SK-N-SH (cell line): ENCODE measurements around the gene DRD2. TPM values are rescaled to one million over a fixed set of nuclear protein-coding genes. Genes with fewer than 3 reads are reported as not detected.

Source experiments
- CTCF ChIA-PET: fragments of 300-600, 350-600 bp; formaldehyde crosslinking; extraction: SDS; loops from one replicate; lab custom pipeline; 2021; lab: Yijun Ruan, JAX
- POLR2A ChIA-PET: fragments of 350-600 bp; sonication (Branson Sonifier 250); formaldehyde crosslinking; extraction: SDS; loops from one replicate; lab custom pipeline; 2020; ENCODE audit warnings: antibody characterized with exemption, inconsistent platforms; lab: Yijun Ruan, JAX
- DNase-seq: peaks from one replicate; pipeline ENCODE4 v3.0.0; 2012
- H2AFZ ChIP-seq: fragments of 200-600 bp; sonication (generic); 2 replicates; pipeline ENCODE4 v1.8.1; 2016; ENCODE audit warnings: antibody characterized with exemption, mild to moderate bottlenecking, low read depth
- H3F3A ChIP-seq: fragments of 200-600 bp; sonication (generic); replicated peaks from 2 replicates; pipeline ENCODE3; 2016; ENCODE audit warnings: antibody characterized with exemption, mild to moderate bottlenecking; ENCODE audit not compliant: insufficient read depth
- H3K27ac ChIP-seq, 2 experiments: fragments of 200-500 bp in 1 of 2; fragments of 200-600 bp in 1 of 2; sonication (Bioruptor generic) in 1 of 2; sonication (generic), shearing (Covaris generic) in 1 of 2; 2 replicates each; pipeline versions ENCODE4 v1.5.1 to v1.6.1; 2014 to 2016; ENCODE audit warnings: low read depth in 2 of 2, inconsistent platforms in 1 of 2, low read length in 1 of 2, mild to moderate bottlenecking in 1 of 2, mixed read lengths in 1 of 2
- H3K27me3 ChIP-seq: fragments of 200-600 bp; sonication (generic), shearing (Covaris generic); 2 replicates; pipeline ENCODE4 v1.6.1; 2016; ENCODE audit warnings: mixed run types; ENCODE audit not compliant: insufficient read depth
- H3K36me3 ChIP-seq, 2 experiments: fragments of 200-500 bp in 1 of 2; fragments of 200-600 bp in 1 of 2; sonication (Bioruptor generic) in 1 of 2; sonication (generic) in 1 of 2; replicated peaks in 1 of 2; 2 replicates each; pipeline versions ENCODE3 to v1.5.1; 2014 to 2016; ENCODE audit warnings: low read length in 1 of 2, mild to moderate bottlenecking in 1 of 2; ENCODE audit not compliant: insufficient read depth in 2 of 2, control insufficient read depth in 1 of 2
- H3K4me1 ChIP-seq, 2 experiments: fragments of 200-500 bp in 1 of 2; fragments of 200-600 bp in 1 of 2; sonication (Bioruptor generic) in 1 of 2; sonication (generic), shearing (Covaris generic) in 1 of 2; 2 replicates each; pipeline versions ENCODE4 v1.5.1 to v1.6.1; 2014 to 2016; ENCODE audit warnings: low read depth in 1 of 2, low read length in 1 of 2, mixed run types in 1 of 2; ENCODE audit not compliant: insufficient read depth in 2 of 2, control insufficient read depth in 1 of 2
- H3K4me2 ChIP-seq: fragments of 200-600 bp; sonication (generic), shearing (Covaris generic); 2 replicates; pipeline ENCODE4 v1.6.1; 2017; ENCODE audit warnings: mixed run types
- H3K4me3 ChIP-seq, 2 experiments: fragments of 200-500 bp in 1 of 2; fragments of 200-600 bp in 1 of 2; sonication (Bioruptor generic) in 1 of 2; sonication (generic), shearing (Covaris generic) in 1 of 2; 2 replicates each; pipeline versions ENCODE4 v1.5.1 to v1.8.1; 2014 to 2016; ENCODE audit warnings: low read depth in 2 of 2, inconsistent platforms in 1 of 2, low read length in 1 of 2, mild to moderate bottlenecking in 1 of 2, mixed read lengths in 1 of 2, moderate library complexity in 1 of 2
- H3K79me2 ChIP-seq: fragments of 200-600 bp; sonication (generic); 2 replicates; pipeline ENCODE4 v1.8.1; 2017; ENCODE audit warnings: mild to moderate bottlenecking; ENCODE audit not compliant: insufficient read depth
- H3K9ac ChIP-seq: fragments of 200-600 bp; sonication (generic); 2 replicates; pipeline ENCODE4 v1.6.1; 2017; ENCODE audit warnings: mixed run types
- H3K9me2 ChIP-seq: fragments of 200-600 bp; sonication (generic); 2 replicates; pipeline ENCODE4 v1.6.1; 2017; ENCODE audit warnings: mixed run types
- H3K9me3 ChIP-seq: fragments of 200-600 bp; sonication (generic); 2 replicates; pipeline ENCODE4 v1.6.1; 2017; ENCODE audit warnings: mixed run types, mild to moderate bottlenecking, moderate library complexity
- H4K20me1 ChIP-seq: fragments of 200-600 bp; sonication (generic); 2 replicates; pipeline ENCODE4 v1.6.1; 2017; ENCODE audit warnings: mild to moderate bottlenecking, mixed run types; ENCODE audit not compliant: insufficient read depth
- CHD2 ChIP-seq: fragments of 150-350 bp; IDR thresholded peaks from 2 replicates; pipeline ENCODE4 v1.6.1; 2018; ENCODE audit warnings: low read length; ENCODE audit not compliant: partially characterized antibody
- CTCF ChIP-seq: fragments of 200-600 bp; sonication (generic); IDR thresholded peaks from 2 replicates; pipeline ENCODE4 v1.6.1; 2017; ENCODE audit warnings: antibody characterized with exemption, mild to moderate bottlenecking, moderate library complexity
- ELF1 ChIP-seq: IDR thresholded peaks from 2 replicates; pipeline ENCODE4 v1.4.0; 2012
- EZH2phosphoT487 ChIP-seq: fragments of 200-600 bp; sonication (generic); IDR thresholded peaks from 2 replicates; pipeline ENCODE4 v1.6.1; 2017; ENCODE audit warnings: low read depth, mixed run types, mild to moderate bottlenecking, antibody characterized with exemption, moderate library complexity, borderline replicate concordance
- FOSL2 ChIP-seq: IDR thresholded peaks from 2 replicates; pipeline ENCODE4 v1.4.0; 2012; ENCODE audit warnings: low read depth, mild to moderate bottlenecking, moderate library complexity, borderline replicate concordance
- FOXM1 ChIP-seq: IDR thresholded peaks from 2 replicates; pipeline ENCODE4 v1.4.0; 2012; ENCODE audit warnings: low read depth, mild to moderate bottlenecking
- GATA2 ChIP-seq: sonication (generic); formaldehyde crosslinking; IDR thresholded peaks from 2 replicates; pipeline ENCODE4 v1.5.0; 2020; ENCODE audit warnings: mild to moderate bottlenecking, missing genetic modification reagents
- IRF3 ChIP-seq: fragments of 150-350 bp; IDR thresholded peaks from 2 replicates; pipeline ENCODE4 v1.6.1; 2016; ENCODE audit warnings: mild to moderate bottlenecking, low read depth, low read length
- MXI1 ChIP-seq: IDR thresholded peaks from 2 replicates; pipeline ENCODE4 v1.6.1; 2012; ENCODE audit warnings: mild to moderate bottlenecking, low read depth, low read length, improper control_type of control experiment
- REST ChIP-seq: IDR thresholded peaks from 2 replicates; pipeline ENCODE4 v1.6.1; 2012; ENCODE audit warnings: mild to moderate bottlenecking, low read depth, low read length, moderate library complexity
- RXRA ChIP-seq: IDR thresholded peaks from 2 replicates; pipeline ENCODE4 v1.4.0; 2012; ENCODE audit warnings: low read depth, mild to moderate bottlenecking, borderline replicate concordance
- SIN3A ChIP-seq: IDR thresholded peaks from 2 replicates; pipeline ENCODE4 v1.6.1; 2012; ENCODE audit warnings: low read depth, mild to moderate bottlenecking, low read length, moderate library complexity, borderline replicate concordance
- SMC3 ChIP-seq: IDR thresholded peaks from 2 replicates; pipeline ENCODE4 v1.6.1; 2012; ENCODE audit warnings: low read depth, low read length, improper control_type of control experiment
- TEAD4 ChIP-seq: IDR thresholded peaks from 2 replicates; pipeline ENCODE4 v1.4.0; 2012; ENCODE audit warnings: mild to moderate bottlenecking, borderline replicate concordance; ENCODE audit not compliant: insufficient read depth
- USF2 ChIP-seq: fragments of 150-350 bp; IDR thresholded peaks from 2 replicates; pipeline ENCODE4 v1.6.1; 2017; ENCODE audit warnings: antibody characterized with exemption, low read length, low read depth, borderline replicate concordance
- WGBS: methylation state at CpG from one replicate; pipeline ENCODE4 v1.1.6; 2017; ENCODE audit warnings: low lambda C conversion rate; 5-methylcytosine and 5-hydroxymethylcytosine counted together
- polyA plus RNA-seq, 3 experiments: library from polyadenylated mRNA; depleted of rRNA; stranded (reverse); fragments of >200 nt; gene quantifications; 2 replicates each; pipeline ENCODE4 v1.2.3, GENCODE V29; 2012
- TF ChIP-seq, protein P1 (sequence below): IDR thresholded peaks from 2 replicates; pipeline ENCODE4 v1.4.0; 2012; ENCODE audit warnings: low read depth
- TF ChIP-seq, protein P2 (sequence below): IDR thresholded peaks from 2 replicates; pipeline ENCODE4 v1.4.0; 2012; ENCODE audit warnings: low read depth, borderline replicate concordance
- TF ChIP-seq, protein P3 (sequence below): IDR thresholded peaks from 2 replicates; pipeline ENCODE4 v1.4.0; 2012; ENCODE audit warnings: low read depth, borderline replicate concordance

The DRD2 gene
- polyA plus RNA-seq, 1 of the 3 experiments (the other 2 are of a cell fraction): 0.10 TPM

DNA sequence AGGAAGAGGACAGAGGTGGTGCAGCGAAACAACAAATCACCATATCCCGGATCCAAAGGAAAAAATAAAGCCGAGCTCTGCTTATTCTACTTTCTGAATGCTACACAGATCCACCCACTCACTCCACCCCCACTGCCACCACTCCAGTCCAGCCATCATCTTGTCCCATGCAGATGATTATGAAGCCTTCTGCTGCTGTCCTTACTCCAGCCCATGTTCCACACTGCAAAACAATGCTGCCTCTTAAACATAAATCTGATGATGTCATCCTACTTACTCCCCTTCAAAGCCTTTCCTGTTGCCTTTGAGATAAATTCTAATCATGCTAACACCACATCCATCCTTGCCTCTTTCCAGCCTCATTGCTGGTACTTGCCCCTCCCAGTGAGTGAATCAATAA, 6.5 kb upstream of the DRD2 start:
- DNase-seq: no peak
- Histone ChIP-seq H3K4me3 (no peak overlapping the region), H3K79me2 (no peaks in the 10 kb centered on the region), H3K27ac (no peak overlapping the region), H2AFZ (no peak overlapping the region), H3K4me1 (peaks cover 0 to 9% of the 10 kb centered on the region in 2 experiments; a peak in 1 of 4 replicates), H3K4me2 (no peak overlapping the region), H3F3A (no peaks in the 10 kb centered on the region), H3K27me3 (peaks cover under 1% of the 10 kb centered on the region; the same call in 1 of the 2 replicates), H4K20me1 (no peaks in the 10 kb centered on the region), H3K9me3 (no peaks in the 10 kb centered on the region), H3K9ac (no peak overlapping the region), H3K9me2 (no peaks in the 10 kb centered on the region), H3K36me3 (no peaks in the 10 kb centered on the region)
- ChIA-PET CTCF (interaction anchor here (1.4 kb wide), 1 partner anchor 175 kb away, joined by 4 read pairs; no protein-coding TSS in a partner anchor), POLR2A (no interaction called here)
- 47% methylated on average over 3 of the region's 3 CpGs for WGBS
- TF ChIP-seq, protein P1, sequence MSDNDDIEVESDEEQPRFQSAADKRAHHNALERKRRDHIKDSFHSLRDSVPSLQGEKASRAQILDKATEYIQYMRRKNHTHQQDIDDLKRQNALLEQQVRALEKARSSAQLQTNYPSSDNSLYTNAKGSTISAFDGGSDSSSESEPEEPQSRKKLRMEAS: no peak
- TF ChIP-seq EZH2phosphoT487: no peak
- TF ChIP-seq FOSL2: no peak
- no peak for TF ChIP-seq REST
- no peak for TF ChIP-seq IRF3
- no peak for TF ChIP-seq CTCF
- no peak for TF ChIP-seq GATA2 (CRISPR knock-in tag)
- no peak for TF ChIP-seq USF2
- TF ChIP-seq, protein P2, sequence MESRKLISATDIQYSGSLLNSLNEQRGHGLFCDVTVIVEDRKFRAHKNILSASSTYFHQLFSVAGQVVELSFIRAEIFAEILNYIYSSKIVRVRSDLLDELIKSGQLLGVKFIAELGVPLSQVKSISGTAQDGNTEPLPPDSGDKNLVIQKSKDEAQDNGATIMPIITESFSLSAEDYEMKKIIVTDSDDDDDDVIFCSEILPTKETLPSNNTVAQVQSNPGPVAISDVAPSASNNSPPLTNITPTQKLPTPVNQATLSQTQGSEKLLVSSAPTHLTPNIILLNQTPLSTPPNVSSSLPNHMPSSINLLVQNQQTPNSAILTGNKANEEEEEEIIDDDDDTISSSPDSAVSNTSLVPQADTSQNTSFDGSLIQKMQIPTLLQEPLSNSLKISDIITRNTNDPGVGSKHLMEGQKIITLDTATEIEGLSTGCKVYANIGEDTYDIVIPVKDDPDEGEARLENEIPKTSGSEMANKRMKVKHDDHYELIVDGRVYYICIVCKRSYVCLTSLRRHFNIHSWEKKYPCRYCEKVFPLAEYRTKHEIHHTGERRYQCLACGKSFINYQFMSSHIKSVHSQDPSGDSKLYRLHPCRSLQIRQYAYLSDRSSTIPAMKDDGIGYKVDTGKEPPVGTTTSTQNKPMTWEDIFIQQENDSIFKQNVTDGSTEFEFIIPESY: no peak
- no peak for TF ChIP-seq SMC3
- no peak for TF ChIP-seq MXI1
- TF ChIP-seq SIN3A: no peak
- no peak for TF ChIP-seq CHD2
- TF ChIP-seq ELF1: no peak
- TF ChIP-seq, protein P3, sequence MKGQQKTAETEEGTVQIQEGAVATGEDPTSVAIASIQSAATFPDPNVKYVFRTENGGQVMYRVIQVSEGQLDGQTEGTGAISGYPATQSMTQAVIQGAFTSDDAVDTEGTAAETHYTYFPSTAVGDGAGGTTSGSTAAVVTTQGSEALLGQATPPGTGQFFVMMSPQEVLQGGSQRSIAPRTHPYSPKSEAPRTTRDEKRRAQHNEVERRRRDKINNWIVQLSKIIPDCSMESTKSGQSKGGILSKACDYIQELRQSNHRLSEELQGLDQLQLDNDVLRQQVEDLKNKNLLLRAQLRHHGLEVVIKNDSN: no peak
- TF ChIP-seq RXRA: no peak
- no peak for TF ChIP-seq FOXM1
- TF ChIP-seq TEAD4: no peak
